Measurements from ENCODE around the gene CTBS. TPM values are rescaled to one million over a fixed set of nuclear protein-coding genes. Genes with fewer than 3 reads are reported as not detected.
"Not testable (repeated sequence)": the region's sequence is repeated elsewhere in the genome, so short reads cannot be mapped to it uniquely, and the experiment has no call there.

Gene CTBS
- total and polyA plus RNA-seq, 2 donors = 7.6 to 12.5 TPM

DNA sequence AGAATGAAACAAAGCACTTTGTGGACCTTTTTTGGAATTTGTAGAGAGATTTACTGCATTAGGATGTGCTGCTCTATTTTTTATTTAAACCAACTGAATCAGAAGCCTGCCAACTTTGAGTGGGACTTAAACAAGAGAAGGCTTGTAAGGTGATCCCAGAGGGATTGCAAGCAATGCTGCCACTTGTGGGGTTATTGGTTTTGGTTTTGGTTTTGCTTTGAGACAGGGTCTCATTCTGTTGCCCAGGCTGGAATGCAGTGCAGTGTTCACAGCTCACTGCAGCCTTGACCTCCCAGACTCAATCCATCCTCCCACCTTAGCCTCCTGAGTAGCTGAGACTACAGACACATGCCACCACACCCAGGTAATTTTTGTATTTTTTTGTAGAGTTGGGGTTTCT lies 35.6 kb downstream of the CTBS start:
- Histone ChIP-seq H3K9me3 (ENCODE audit: control insufficient read depth in 2 of 2, insufficient read depth in 1 of 2, low read length in 1 of 2) (no peaks in the 10 kb centered on the region), H3K36me3 (ENCODE audit: control insufficient read depth in 2 of 2, insufficient read depth in 2 of 2, low read length in 1 of 2) (peaks cover 0 to 3% of the 10 kb centered on the region in 2 donors), H3K27ac (ENCODE audit: low read depth in 1 of 2, low read length in 1 of 2) (no peak overlapping the region), H3K4me1 (ENCODE audit: control insufficient read depth in 2 of 2, insufficient read depth in 2 of 2, low read length in 2 of 2) (no peaks in the 10 kb centered on the region), H3K4me3 (ENCODE audit: low read length in 2 of 2) (no peak overlapping the region), H3K27me3 (ENCODE audit: control insufficient read depth in 2 of 2, insufficient read depth in 1 of 2, low read length in 1 of 2) (no peaks in the 10 kb centered on the region)
- no peak for DNase-seq (ENCODE audit: low read depth in 6 of 9, low spot score in 9 of 9)

DNA sequence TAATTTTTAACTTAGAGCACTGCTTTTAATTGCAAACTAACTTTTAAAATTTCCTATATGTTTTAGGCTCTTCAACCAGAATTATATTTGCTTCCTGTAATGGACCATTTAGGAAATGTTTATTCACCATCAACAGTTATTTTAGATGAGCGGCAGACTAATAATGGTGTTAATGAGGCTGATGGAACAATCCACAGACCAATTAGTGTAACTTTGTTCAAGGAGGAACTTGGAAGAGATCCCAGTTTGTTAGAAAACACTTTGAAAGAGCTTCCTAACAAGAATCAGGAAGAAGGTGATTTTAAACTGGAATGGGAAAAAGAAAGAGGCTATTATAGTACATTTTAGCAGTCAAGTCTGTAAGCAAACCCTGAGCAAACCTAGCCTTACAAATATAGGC lies 48.5 kb downstream of the CTBS start:
- Histone ChIP-seq H3K27me3 (ENCODE audit: control insufficient read depth in 2 of 2, insufficient read depth in 1 of 2, low read length in 1 of 2) (no peaks in the 10 kb centered on the region), H3K4me3 (ENCODE audit: low read length in 2 of 2) (no peak overlapping the region), H3K27ac (ENCODE audit: low read depth in 1 of 2, low read length in 1 of 2) (no peak overlapping the region), H3K36me3 (ENCODE audit: control insufficient read depth in 2 of 2, insufficient read depth in 2 of 2, low read length in 1 of 2) (no peaks in the 10 kb centered on the region), H3K4me1 (ENCODE audit: control insufficient read depth in 2 of 2, insufficient read depth in 2 of 2, low read length in 2 of 2) (no peaks in the 10 kb centered on the region), H3K9me3 (ENCODE audit: control insufficient read depth in 2 of 2, insufficient read depth in 1 of 2, low read length in 1 of 2) (no peaks in the 10 kb centered on the region)
- WGBS = 97% methylated on average over 1 of the region's 1 CpG
- no peak for DNase-seq (ENCODE audit: low read depth in 6 of 9, low spot score in 9 of 9)

DNA sequence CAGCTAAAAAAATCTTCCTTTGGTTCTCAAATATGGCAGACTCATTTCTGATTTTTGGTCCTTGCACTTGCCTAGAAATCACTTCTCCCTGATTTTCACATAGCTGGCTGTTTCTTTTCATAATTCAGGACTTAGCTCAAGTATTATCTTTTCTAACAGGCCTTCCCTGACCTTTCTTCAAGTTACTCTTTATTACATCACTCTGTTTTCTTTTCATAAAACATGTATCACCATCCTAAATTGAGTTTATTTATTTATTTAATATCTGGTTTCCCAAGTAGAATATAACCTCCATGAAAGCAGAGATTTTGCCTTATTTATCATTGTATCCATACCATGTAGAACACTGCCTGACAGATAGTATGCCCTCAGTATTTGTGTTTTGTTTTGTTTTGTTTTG lies 49.6 kb downstream of the CTBS start:
- Histone ChIP-seq H3K9me3 (ENCODE audit: control insufficient read depth in 2 of 2, insufficient read depth in 1 of 2, low read length in 1 of 2) (no peaks in the 10 kb centered on the region), H3K27me3 (ENCODE audit: control insufficient read depth in 2 of 2, insufficient read depth in 1 of 2, low read length in 1 of 2) (no peaks in the 10 kb centered on the region), H3K27ac (ENCODE audit: low read depth in 1 of 2, low read length in 1 of 2) (no peak overlapping the region), H3K4me3 (ENCODE audit: low read length in 2 of 2) (no peak overlapping the region), H3K36me3 (ENCODE audit: control insufficient read depth in 2 of 2, insufficient read depth in 2 of 2, low read length in 1 of 2) (no peaks in the 10 kb centered on the region), H3K4me1 (ENCODE audit: control insufficient read depth in 2 of 2, insufficient read depth in 2 of 2, low read length in 2 of 2) (no peaks in the 10 kb centered on the region)
- DNase-seq (ENCODE audit: low read depth in 6 of 9, low spot score in 9 of 9) = no peak

DNA sequence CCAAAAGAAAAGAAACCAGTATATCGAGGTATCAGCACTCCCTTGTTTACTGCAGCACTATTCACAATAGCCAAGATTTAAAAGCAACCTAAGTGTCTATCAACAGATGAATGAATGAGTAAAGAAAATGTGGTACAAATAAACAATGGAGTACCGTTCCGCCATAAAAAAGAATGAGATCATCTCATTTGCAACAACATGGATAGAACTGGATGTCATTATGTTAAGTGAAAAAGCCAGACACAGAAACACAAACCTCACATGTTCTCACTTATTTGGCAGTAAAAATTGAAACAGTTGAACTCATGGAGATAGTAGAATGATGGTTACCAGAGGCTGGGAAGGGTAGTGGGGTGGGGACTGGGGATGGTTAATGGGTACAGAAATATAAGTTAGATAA lies 63.6 kb downstream of the CTBS start:
- Histone ChIP-seq H3K9me3 (ENCODE audit: control insufficient read depth in 2 of 2, insufficient read depth in 1 of 2, low read length in 1 of 2) (no peaks in the 10 kb centered on the region), H3K36me3 (ENCODE audit: control insufficient read depth in 2 of 2, insufficient read depth in 2 of 2, low read length in 1 of 2) (no peaks in the 10 kb centered on the region), H3K27me3 (ENCODE audit: control insufficient read depth in 2 of 2, insufficient read depth in 1 of 2, low read length in 1 of 2) (no peaks in the 10 kb centered on the region), H3K4me1 (ENCODE audit: control insufficient read depth in 2 of 2, insufficient read depth in 2 of 2, low read length in 2 of 2) (no peaks in the 10 kb centered on the region), H3K27ac (ENCODE audit: low read depth in 1 of 2, low read length in 1 of 2) (no peak overlapping the region), H3K4me3 (ENCODE audit: low read length in 2 of 2) (no peak overlapping the region)
- WGBS = 98% methylated on average over 3 of the region's 3 CpGs
- DNase-seq (ENCODE audit: low read depth in 6 of 9, low spot score in 9 of 9) = no peak

DNA sequence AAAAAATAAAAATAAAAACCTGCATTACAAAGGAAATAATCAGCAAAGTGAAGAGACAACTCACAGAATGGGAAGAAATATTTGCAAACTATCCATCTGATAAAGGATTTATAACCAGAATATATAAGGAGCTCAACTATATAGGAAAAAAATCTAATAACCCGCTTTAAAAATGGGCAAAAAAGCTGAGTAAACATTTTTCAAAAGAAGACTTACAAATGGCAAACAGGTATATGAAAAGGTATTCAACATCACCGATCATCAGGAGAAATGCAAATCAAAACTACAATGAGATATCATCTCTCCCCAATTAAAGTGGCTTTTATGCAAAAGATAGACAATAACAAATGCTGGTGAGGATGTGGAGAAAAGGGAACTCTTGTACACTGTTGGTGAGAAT lies 64.1 kb downstream of the CTBS start:
- no peak overlapping the region for H3K27ac ChIP-seq (ENCODE audit: low read depth in 1 of 2, low read length in 1 of 2)
- H3K4me1 ChIP-seq (ENCODE audit: control insufficient read depth in 2 of 2, insufficient read depth in 2 of 2, low read length in 2 of 2) = peaks cover 0 to 2% of the 10 kb centered on the region in 2 donors
- no peak overlapping the region for H3K4me3 ChIP-seq (ENCODE audit: low read length in 2 of 2)
- WGBS = over 99% methylated on average over 2 of the region's 2 CpGs
- H3K27me3 ChIP-seq (ENCODE audit: control insufficient read depth in 2 of 2, insufficient read depth in 1 of 2, low read length in 1 of 2) = no peaks in the 10 kb centered on the region
- no peaks in the 10 kb centered on the region for H3K36me3 ChIP-seq (ENCODE audit: control insufficient read depth in 2 of 2, insufficient read depth in 2 of 2, low read length in 1 of 2)
- DNase-seq (ENCODE audit: low read depth in 6 of 9, low spot score in 9 of 9) = no peak
- H3K9me3 ChIP-seq (ENCODE audit: control insufficient read depth in 2 of 2, insufficient read depth in 1 of 2, low read length in 1 of 2) = no peaks in the 10 kb centered on the region

DNA sequence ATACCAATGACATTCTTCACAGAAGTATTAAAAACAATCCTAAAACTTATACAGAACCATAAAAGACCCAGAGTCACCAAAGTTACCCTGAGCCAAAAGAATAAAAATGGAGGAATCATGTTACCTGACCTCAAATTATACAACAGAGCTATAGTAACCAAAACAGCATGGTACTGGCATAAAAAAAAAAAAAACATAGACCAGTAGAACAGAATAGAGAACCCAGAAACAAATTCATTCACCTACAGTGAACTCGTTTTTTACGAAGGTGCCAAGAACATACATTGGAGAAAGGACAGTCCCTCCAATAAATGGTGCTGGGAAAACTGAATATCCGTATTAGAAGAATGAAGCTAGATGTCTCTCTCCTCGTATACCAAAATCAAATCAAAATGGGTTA lies 65.2 kb downstream of the CTBS start:
- Histone ChIP-seq H3K27ac (ENCODE audit: low read depth in 1 of 2, low read length in 1 of 2) (no peak overlapping the region), H3K27me3 (ENCODE audit: control insufficient read depth in 2 of 2, insufficient read depth in 1 of 2, low read length in 1 of 2) (no peaks in the 10 kb centered on the region), H3K4me1 (ENCODE audit: control insufficient read depth in 2 of 2, insufficient read depth in 2 of 2, low read length in 2 of 2) (peaks cover 4 to 11% of the 10 kb centered on the region in 2 donors), H3K4me3 (ENCODE audit: low read length in 2 of 2) (no peak overlapping the region), H3K36me3 (ENCODE audit: control insufficient read depth in 2 of 2, insufficient read depth in 2 of 2, low read length in 1 of 2) (no peaks in the 10 kb centered on the region), H3K9me3 (ENCODE audit: control insufficient read depth in 2 of 2, insufficient read depth in 1 of 2, low read length in 1 of 2) (no peaks in the 10 kb centered on the region)
- DNase-seq (ENCODE audit: low read depth in 6 of 9, low spot score in 9 of 9) = no peak
- 98% methylated on average over 4 of the region's 4 CpGs for WGBS

DNA sequence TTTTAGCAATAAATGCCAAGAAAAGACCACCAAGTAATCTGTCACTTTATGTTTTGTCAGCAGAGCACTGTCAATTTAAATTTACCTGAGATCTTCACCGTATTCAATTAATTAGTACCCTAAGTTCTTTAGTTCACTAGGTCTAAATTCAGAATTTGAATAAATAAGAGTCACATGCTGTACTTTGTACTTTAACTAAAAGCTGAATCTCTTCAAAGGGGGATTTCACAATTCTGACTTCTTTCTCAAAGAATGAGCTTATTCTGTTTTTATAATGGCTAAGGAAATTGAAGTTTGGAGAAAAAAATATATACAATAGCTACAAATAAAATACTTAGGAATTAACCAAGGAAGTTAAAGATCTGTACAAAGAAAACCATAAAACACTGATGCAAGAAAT lies 65.7 kb downstream of the CTBS start:
- Histone ChIP-seq H3K27ac (ENCODE audit: low read depth in 1 of 2, low read length in 1 of 2) (no peak overlapping the region), H3K4me1 (ENCODE audit: control insufficient read depth in 2 of 2, insufficient read depth in 2 of 2, low read length in 2 of 2) (peaks cover 7 to 14% of the 10 kb centered on the region in 2 donors), H3K4me3 (ENCODE audit: low read length in 2 of 2) (no peak overlapping the region), H3K9me3 (ENCODE audit: control insufficient read depth in 2 of 2, insufficient read depth in 1 of 2, low read length in 1 of 2) (no peaks in the 10 kb centered on the region), H3K36me3 (ENCODE audit: control insufficient read depth in 2 of 2, insufficient read depth in 2 of 2, low read length in 1 of 2) (no peaks in the 10 kb centered on the region), H3K27me3 (ENCODE audit: control insufficient read depth in 2 of 2, insufficient read depth in 1 of 2, low read length in 1 of 2) (no peaks in the 10 kb centered on the region)
- no peak for DNase-seq (ENCODE audit: low read depth in 6 of 9, low spot score in 9 of 9)
- WGBS = 98% methylated on average over 1 of the region's 1 CpG

DNA sequence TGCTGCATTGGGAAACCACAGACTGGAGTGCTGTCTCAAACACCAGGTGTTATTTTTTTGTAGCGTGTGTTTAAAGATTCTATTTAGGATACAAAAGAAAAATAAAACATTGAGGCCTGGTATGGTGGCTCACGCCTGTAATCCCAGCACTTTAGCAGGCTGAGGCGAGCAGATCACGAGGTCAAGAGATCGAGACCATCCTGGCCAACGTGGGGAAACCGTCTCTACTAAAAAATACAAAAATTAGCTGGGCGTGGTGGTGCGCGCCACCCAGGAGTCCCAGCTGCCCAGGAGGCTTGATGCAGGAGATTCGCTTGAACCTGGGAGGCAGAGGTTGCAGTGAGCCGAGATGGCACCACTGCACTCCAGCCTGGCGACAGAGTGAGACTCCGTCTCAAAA lies 66.4 kb downstream of the CTBS start:
- WGBS = 84% methylated on average over 14 of the region's 14 CpGs
- H3K4me1 ChIP-seq (ENCODE audit: control insufficient read depth in 2 of 2, insufficient read depth in 2 of 2, low read length in 2 of 2) = peaks cover 8 to 14% of the 10 kb centered on the region in 2 donors
- not testable (repeated sequence) for H3K27me3 ChIP-seq (ENCODE audit: control insufficient read depth in 2 of 2, insufficient read depth in 1 of 2, low read length in 1 of 2); H3K27ac ChIP-seq (ENCODE audit: low read depth in 1 of 2, low read length in 1 of 2); H3K9me3 ChIP-seq (ENCODE audit: control insufficient read depth in 2 of 2, insufficient read depth in 1 of 2, low read length in 1 of 2); DNase-seq (ENCODE audit: low read depth in 6 of 9, low spot score in 9 of 9); H3K4me3 ChIP-seq (ENCODE audit: low read length in 2 of 2); H3K36me3 ChIP-seq (ENCODE audit: control insufficient read depth in 2 of 2, insufficient read depth in 2 of 2, low read length in 1 of 2)

DNA sequence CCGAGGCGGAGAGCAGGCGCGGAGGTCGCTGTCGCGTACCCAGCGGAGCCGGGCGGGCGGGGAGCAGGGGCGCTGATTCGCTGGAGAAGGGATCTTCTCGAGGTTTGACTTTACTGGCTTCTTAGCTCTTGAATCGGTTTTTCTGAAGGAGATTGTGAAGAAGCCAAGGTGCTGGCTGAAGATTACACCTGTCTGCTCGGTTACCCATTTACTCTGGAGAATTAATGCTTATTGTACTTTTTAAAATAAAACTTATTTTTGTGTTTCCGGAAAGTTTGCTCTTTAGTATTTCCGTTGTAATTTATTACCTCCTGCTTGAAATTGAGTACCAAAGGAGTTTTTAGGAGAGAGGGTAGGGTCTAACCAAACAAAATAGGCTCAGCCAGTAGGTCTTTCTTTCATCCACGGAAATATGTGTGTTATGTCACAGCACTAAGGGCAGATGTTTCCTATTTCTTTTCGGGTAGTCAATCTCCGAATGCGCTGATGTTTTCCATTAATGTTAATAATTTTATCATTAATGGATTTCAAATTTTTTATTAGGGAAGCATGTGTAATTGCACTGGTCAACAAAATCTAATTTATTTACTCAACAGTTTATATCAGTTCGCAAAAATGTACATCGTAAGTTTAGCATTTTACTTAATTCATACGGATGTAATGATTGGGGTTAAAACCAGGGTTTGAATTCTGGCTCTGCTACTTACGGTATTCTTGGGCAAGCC lies 67.3 kb downstream of the CTBS start:
- Histone ChIP-seq H3K36me3 (ENCODE audit: control insufficient read depth in 2 of 2, insufficient read depth in 2 of 2, low read length in 1 of 2) (no peaks in the 10 kb centered on the region), H3K27me3 (ENCODE audit: control insufficient read depth in 2 of 2, insufficient read depth in 1 of 2, low read length in 1 of 2) (no peaks in the 10 kb centered on the region), H3K27ac (ENCODE audit: low read depth in 1 of 2, low read length in 1 of 2) (peak overlapping the region; percentile 93 to 94), H3K9me3 (ENCODE audit: control insufficient read depth in 2 of 2, insufficient read depth in 1 of 2, low read length in 1 of 2) (no peaks in the 10 kb centered on the region), H3K4me3 (ENCODE audit: low read length in 2 of 2) (peak overlapping the region; percentile 82 to 93), H3K4me1 (ENCODE audit: control insufficient read depth in 2 of 2, insufficient read depth in 2 of 2, low read length in 2 of 2) (peaks cover 8 to 14% of the 10 kb centered on the region in 2 donors)
- DNase-seq (ENCODE audit: low read depth in 6 of 9, low spot score in 9 of 9) = peak in 1 of 9 donors; percentile 23
- WGBS = 9% methylated on average over 26 of the region's 26 CpGs

Measured in thymus (tissue), 11 donors.